Right lobe of liver (tissue), 6 donors: ENCODE results near the gene SSBP2. TPM values are rescaled to one million over a fixed set of nuclear protein-coding genes. Genes with fewer than 3 reads are reported as not detected.

Source experiments
- ATAC-seq, 4 donors: fragments of 200-7000 bp; cut with Tn5 transposase; one replicate each; pipeline ENCODE4 v1.9.1; 2020; ENCODE audit warnings: mild to moderate bottlenecking in 4 of 4, moderate library complexity in 4 of 4
- DNase-seq, 3 donors: peaks; one replicate each; pipeline ENCODE4 v3.0.0-alpha.2; 2020
- H3K27ac ChIP-seq, 3 donors: fragments of 200-600 bp; one replicate each; pipeline ENCODE4 v1.8.0; 2022
- H3K27me3 ChIP-seq, 2 donors: fragments of 200-600 bp; one replicate each; pipeline ENCODE4 v1.8.0; 2022
- H3K36me3 ChIP-seq, 4 donors: fragments of 200-600 bp; sonication (generic) in 1 of 4; one replicate each; pipeline versions ENCODE4 v1.5.1 to v1.8.0; 2017 to 2022; ENCODE audit warnings: control low read depth in 1 of 4
- H3K4me1 ChIP-seq, 4 donors: fragments of 200-600 bp; sonication (generic) in 1 of 4; one replicate each; pipeline versions ENCODE4 v1.5.1 to v1.8.0; 2017 to 2022; ENCODE audit warnings: control low read depth in 1 of 4
- H3K4me3 ChIP-seq, 3 donors: fragments of 200-600 bp; one replicate each; pipeline ENCODE4 v1.8.0; 2022
- H3K9me3 ChIP-seq, 4 donors: fragments of 200-600 bp; sonication (generic) in 1 of 4; one replicate each; pipeline versions ENCODE4 v1.5.1 to v1.8.0; 2017 to 2022; ENCODE audit warnings: control low read depth in 1 of 4
- POLR2A ChIP-seq: fragments of 450-650 bp; IDR thresholded peaks from one replicate; pipeline ENCODE4 v1.6.1; 2017; ENCODE audit warnings: antibody characterized with exemption, mild to moderate bottlenecking
- WGBS: methylation state at CpG from one replicate; pipeline ENCODE4 v1.1.6; 2018; ENCODE audit warnings: low coverage, low lambda C conversion rate; ENCODE audit not compliant: insufficient coverage; ENCODE audit errors: missing lambda C conversion rate; 5-methylcytosine and 5-hydroxymethylcytosine counted together
- intact Hi-C, 2 donors: fragments of 100-400 bp; cut with DNase I; formaldehyde crosslinking; loops; one replicate each; pipeline versions ENCODE4 v1.11.2 to v1.14.1; 2022
- total RNA-seq, 6 experiments: library from RNA; depleted of rRNA in 2 of 6; stranded (reverse); fragments of >200 nt in 2 of 6; fragmentation: NEBNext Ultra II Directional in 3 of 6; extraction: Animal tissue kit (Norgen Biotek cat#: 25700) in 3 of 6; gene quantifications; one replicate each; pipeline versions ENCODE4 v1.1.0 to v1.2.4, GENCODE V29; 2016 to 2023
- TF ChIP-seq, protein P1 (sequence below), 4 donors: fragments of 200-600 bp in 3 of 4; fragments of 450-650 bp in 1 of 4; IDR thresholded peaks; one replicate each; pipeline versions ENCODE4 v1.5.1 to v1.8.0; 2016 to 2022; ENCODE audit warnings: antibody characterized with exemption in 4 of 4, mild to moderate bottlenecking in 2 of 4
- donor health status: DM: no; HTN: yes; CAD: no.
- donor health status: DM: no; HTN: no; CAD: no.
- donor health status: DM: no; HTN: no; CAD: no.
- donor health status: DM: no; HTN: yes; CAD: no.
- donor health status: DM: no; HTN: yes; CAD: no.

Gene SSBP2
- total RNA-seq, 6 experiments from 2014 or later, result 2.0 to 4.8 (median 3.7) TPM

DNA sequence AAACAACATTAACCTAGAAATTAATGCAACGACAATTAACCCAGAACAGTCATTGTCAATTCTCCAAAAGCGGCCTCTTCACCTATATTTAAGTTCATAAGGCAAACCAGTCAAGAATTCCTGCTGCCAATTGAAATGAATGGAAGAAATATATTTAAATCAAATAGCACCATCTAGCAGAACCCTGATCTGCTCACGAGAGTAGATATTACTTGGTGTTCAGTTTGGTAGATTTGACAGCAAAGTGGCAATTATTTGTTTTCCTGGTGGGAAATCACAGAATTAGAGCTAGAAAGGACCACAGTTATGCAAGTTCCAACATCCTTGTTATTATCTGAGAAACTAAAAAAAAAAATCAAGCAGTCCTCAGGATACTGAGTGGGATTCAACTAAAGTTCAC, 2.3 kb downstream of the SSBP2 start:
- intact Hi-C loops, result no loop called here
- Histone ChIP-seq H3K4me3 (no peak overlapping the region), H3K27ac (no peak overlapping the region), H3K27me3 (no peaks in the 10 kb centered on the region), H3K36me3 (no peaks in the 10 kb centered on the region), H3K4me1 (no peaks in the 10 kb centered on the region), H3K9me3 (no peaks in the 10 kb centered on the region)
- no peak for TF ChIP-seq POLR2A
- TF ChIP-seq, protein P1, sequence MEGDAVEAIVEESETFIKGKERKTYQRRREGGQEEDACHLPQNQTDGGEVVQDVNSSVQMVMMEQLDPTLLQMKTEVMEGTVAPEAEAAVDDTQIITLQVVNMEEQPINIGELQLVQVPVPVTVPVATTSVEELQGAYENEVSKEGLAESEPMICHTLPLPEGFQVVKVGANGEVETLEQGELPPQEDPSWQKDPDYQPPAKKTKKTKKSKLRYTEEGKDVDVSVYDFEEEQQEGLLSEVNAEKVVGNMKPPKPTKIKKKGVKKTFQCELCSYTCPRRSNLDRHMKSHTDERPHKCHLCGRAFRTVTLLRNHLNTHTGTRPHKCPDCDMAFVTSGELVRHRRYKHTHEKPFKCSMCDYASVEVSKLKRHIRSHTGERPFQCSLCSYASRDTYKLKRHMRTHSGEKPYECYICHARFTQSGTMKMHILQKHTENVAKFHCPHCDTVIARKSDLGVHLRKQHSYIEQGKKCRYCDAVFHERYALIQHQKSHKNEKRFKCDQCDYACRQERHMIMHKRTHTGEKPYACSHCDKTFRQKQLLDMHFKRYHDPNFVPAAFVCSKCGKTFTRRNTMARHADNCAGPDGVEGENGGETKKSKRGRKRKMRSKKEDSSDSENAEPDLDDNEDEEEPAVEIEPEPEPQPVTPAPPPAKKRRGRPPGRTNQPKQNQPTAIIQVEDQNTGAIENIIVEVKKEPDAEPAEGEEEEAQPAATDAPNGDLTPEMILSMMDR (IDR thresholded peaks at IDR 0.05), result no peak
- no peak for DNase-seq
- ATAC-seq, result no peak
- 61% methylated on average over 3 of the region's 3 CpGs for WGBS

- no peaks in the 10 kb centered on the region for H3K9me3 ChIP-seq
- H3K4me1 ChIP-seq, result no peaks in the 10 kb centered on the region
- no peak overlapping the region for H3K27ac ChIP-seq
- no peaks in the 10 kb centered on the region for H3K27me3 ChIP-seq
- H3K4me3 ChIP-seq, result no peak overlapping the region
- intact Hi-C loops, result no loop called here
- WGBS, result 68% methylated on average over 2 of the region's 2 CpGs
- no peaks in the 10 kb centered on the region for H3K36me3 ChIP-seq
- no peak for TF ChIP-seq POLR2A
- TF ChIP-seq, protein P1 (IDR thresholded peaks at IDR 0.05), result no peak
- ATAC-seq (no peak), DNase-seq (no peak)
Measured at GRCh38 chr5:81747030-81747429, 3.9 kb downstream of the SSBP2 start.

DNA sequence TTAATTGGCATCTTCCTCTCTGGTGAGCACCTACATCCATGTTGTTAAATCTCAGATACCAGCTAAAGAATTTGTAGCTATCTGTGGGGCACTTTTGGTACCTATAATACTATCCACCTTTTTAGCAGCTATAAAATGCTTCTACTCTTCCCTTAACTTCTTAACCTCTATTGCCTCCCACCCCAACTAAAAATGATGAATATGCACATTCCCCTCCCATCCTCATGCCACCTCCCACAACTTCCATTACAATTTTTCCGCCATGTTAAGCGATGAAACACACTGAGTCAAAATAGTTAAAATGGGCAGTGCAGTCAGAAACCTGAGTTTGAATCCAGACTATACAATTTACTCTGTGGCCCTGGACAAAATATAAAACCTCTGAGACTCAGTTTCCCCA, 10.1 kb downstream of the SSBP2 start:
- Histone ChIP-seq H3K9me3 (no peaks in the 10 kb centered on the region), H3K36me3 (no peaks in the 10 kb centered on the region), H3K4me1 (no peaks in the 10 kb centered on the region), H3K27ac (no peak overlapping the region), H3K27me3 (no peaks in the 10 kb centered on the region), H3K4me3 (no peak overlapping the region)
- intact Hi-C loops, result no loop called here
- WGBS, result 90% methylated on average over 2 of the region's 2 CpGs
- DNase-seq (no peak), ATAC-seq (no peak)
- TF ChIP-seq, protein P1 (IDR thresholded peaks at IDR 0.05), result no peak
- no peak for TF ChIP-seq POLR2A

- 84% methylated on average over 2 of the region's 2 CpGs for WGBS
- no peak for TF ChIP-seq POLR2A
- TF ChIP-seq, protein P1 (IDR thresholded peaks at IDR 0.05), result no peak
- intact Hi-C loops, result no loop called here
- H3K4me3 ChIP-seq, result no peak overlapping the region
- H3K4me1 ChIP-seq, result no peaks in the 10 kb centered on the region
- ATAC-seq (no peak), DNase-seq (no peak)
- no peak overlapping the region for H3K27ac ChIP-seq
- H3K9me3 ChIP-seq, result no peaks in the 10 kb centered on the region
- no peaks in the 10 kb centered on the region for H3K27me3 ChIP-seq
- H3K36me3 ChIP-seq, result no peaks in the 10 kb centered on the region
Measured at GRCh38 chr5:81739291-81739690, 11.6 kb downstream of the SSBP2 start.

GRCh38 chr5:81729276-81729675, 21.6 kb downstream of the SSBP2 start:
- WGBS, result 60% methylated on average over 1 of the region's 1 CpG
- no peaks in the 10 kb centered on the region for H3K4me1 ChIP-seq

More at GRCh38 chr5:81729276-81729675, 21.6 kb downstream of the SSBP2 start:
- no peak for DNase-seq
- Histone ChIP-seq H3K27me3 (no peaks in the 10 kb centered on the region), H3K4me3 (no peak overlapping the region), H3K36me3 (no peaks in the 10 kb centered on the region), H3K9me3 (no peaks in the 10 kb centered on the region), H3K27ac (no peak overlapping the region)
- TF ChIP-seq, protein P1 (IDR thresholded peaks at IDR 0.05), result no peak
- no peak for TF ChIP-seq POLR2A
- intact Hi-C loops, result no loop called here
- ATAC-seq, result no peak
